B cell (primary cell): ENCODE measurements around the gene ATPAF2.

Source experiments
- EZH2 ChIP-seq: IDR thresholded peaks from 2 replicates; pipeline ENCODE4 v1.6.1; 2012; ENCODE audit warnings: borderline replicate concordance, low read depth, mild to moderate bottlenecking, moderate library complexity, low read length; ENCODE audit not compliant: insufficient read depth, poor library complexity, severe bottlenecking
- TF ChIP-seq, protein P1 (sequence below): fragments of 200-600 bp; IDR thresholded peaks from one replicate; pipeline ENCODE4 v1.8.0; 2022; ENCODE audit warnings: antibody characterized with exemption, mild to moderate bottlenecking

DNA sequence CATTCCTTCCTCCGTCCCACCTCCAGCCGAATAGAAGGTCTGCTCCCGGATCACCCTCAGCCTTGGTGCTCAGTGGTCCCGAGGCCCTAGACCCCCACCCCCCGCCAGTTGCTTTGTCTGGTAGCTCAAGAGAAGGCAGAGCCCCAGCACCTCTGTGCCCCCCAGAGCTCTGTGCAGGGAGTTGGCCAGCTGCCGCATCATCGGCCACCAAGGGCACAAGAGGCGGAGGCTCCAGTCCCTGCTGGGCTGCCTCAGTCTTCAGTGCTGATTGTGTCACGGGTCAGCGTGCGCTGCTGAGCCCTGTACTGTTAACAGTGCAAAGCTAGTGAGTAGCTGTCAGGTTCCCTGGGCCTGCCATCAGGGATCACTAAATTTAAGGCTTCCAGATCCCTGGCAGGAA lies 26.6 kb upstream of the ATPAF2 start:
- TF ChIP-seq, protein P1, sequence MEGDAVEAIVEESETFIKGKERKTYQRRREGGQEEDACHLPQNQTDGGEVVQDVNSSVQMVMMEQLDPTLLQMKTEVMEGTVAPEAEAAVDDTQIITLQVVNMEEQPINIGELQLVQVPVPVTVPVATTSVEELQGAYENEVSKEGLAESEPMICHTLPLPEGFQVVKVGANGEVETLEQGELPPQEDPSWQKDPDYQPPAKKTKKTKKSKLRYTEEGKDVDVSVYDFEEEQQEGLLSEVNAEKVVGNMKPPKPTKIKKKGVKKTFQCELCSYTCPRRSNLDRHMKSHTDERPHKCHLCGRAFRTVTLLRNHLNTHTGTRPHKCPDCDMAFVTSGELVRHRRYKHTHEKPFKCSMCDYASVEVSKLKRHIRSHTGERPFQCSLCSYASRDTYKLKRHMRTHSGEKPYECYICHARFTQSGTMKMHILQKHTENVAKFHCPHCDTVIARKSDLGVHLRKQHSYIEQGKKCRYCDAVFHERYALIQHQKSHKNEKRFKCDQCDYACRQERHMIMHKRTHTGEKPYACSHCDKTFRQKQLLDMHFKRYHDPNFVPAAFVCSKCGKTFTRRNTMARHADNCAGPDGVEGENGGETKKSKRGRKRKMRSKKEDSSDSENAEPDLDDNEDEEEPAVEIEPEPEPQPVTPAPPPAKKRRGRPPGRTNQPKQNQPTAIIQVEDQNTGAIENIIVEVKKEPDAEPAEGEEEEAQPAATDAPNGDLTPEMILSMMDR = no peak
- TF ChIP-seq EZH2 = no peak
